ENCODE measurements around the gene AHI1. TPM values are rescaled to one million over a fixed set of nuclear protein-coding genes. Genes with fewer than 3 reads are reported as not detected.

AHI1 gene
- total and polyA plus RNA-seq, 2 of the 13 experiments (the other 11 are each of a cell fraction or from before 2014, with no cell fraction given): 7.2 to 18.6 TPM

DNA sequence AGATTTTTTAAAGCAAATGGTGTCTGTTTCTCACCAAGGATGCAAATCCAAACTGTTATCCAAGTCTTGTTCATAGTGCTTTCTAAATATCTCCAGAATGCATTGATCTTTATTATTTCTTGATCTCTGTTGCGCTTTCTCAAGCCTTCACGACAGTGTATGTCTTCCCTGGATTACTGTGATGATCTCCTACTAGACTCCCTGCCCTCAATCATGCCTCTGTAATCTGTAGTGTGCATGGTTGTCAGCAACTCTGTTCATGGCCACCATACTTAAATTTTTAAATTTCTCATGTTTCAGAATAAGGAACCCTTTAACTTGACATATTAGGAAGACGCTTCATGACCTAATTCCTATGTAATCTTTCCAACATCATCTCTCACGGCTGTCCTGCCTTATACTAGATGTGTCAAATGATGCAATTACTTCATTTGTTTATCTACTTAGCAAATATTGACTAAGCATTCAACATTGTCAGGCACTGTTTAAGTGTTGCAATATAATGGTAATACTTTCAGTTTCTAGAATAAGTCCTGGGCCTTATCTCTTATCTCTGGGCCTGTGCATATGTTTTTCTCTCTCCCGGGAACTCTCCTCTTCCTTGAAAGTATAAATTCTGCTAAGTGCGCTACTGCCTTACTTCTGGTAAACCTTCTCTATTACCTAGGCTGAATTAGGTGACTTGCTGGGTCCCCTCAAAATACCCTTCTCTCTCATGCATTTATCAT, 25.6 kb upstream of the AHI1 start (continued):
- TF ChIP-seq, protein P1, sequence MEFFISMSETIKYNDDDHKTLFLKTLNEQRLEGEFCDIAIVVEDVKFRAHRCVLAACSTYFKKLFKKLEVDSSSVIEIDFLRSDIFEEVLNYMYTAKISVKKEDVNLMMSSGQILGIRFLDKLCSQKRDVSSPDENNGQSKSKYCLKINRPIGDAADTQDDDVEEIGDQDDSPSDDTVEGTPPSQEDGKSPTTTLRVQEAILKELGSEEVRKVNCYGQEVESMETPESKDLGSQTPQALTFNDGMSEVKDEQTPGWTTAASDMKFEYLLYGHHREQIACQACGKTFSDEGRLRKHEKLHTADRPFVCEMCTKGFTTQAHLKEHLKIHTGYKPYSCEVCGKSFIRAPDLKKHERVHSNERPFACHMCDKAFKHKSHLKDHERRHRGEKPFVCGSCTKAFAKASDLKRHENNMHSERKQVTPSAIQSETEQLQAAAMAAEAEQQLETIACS (CRISPR knock-in tag; IDR thresholded peaks at IDR 0.05): no peak
- TF ChIP-seq NR2F6 (IDR thresholded peaks at IDR 0.05): no peak
- no peak for TF ChIP-seq NR2F6 (CRISPR knock-in tag; IDR thresholded peaks at IDR 0.05)
- TF ChIP-seq, protein P2, sequence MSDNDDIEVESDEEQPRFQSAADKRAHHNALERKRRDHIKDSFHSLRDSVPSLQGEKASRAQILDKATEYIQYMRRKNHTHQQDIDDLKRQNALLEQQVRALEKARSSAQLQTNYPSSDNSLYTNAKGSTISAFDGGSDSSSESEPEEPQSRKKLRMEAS (IDR thresholded peaks at IDR 0.05): no peak
- TF ChIP-seq CEBPG (CRISPR knock-in tag; IDR thresholded peaks at IDR 0.05): peak; percentile 82
- TF ChIP-seq ZSCAN5A (CRISPR knock-in tag; IDR thresholded peaks at IDR 0.05; ENCODE audit: borderline replicate concordance): no peak
- no peak for TF ChIP-seq ZSCAN29 (CRISPR knock-in tag; conservative IDR thresholded peaks at IDR 0.05)
- TF ChIP-seq, protein P3, sequence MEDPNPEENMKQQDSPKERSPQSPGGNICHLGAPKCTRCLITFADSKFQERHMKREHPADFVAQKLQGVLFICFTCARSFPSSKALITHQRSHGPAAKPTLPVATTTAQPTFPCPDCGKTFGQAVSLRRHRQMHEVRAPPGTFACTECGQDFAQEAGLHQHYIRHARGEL (CRISPR knock-in tag; IDR thresholded peaks at IDR 0.05): no peak
- TF ChIP-seq SAFB2 (CRISPR knock-in tag; IDR thresholded peaks at IDR 0.05; ENCODE audit: borderline replicate concordance, low read depth): no peak
- TF ChIP-seq ZNF788 (CRISPR knock-in tag; IDR thresholded peaks at IDR 0.05; ENCODE audit: borderline replicate concordance): no peak
- no peak for TF ChIP-seq ZNF572 (CRISPR knock-in tag; IDR thresholded peaks at IDR 0.05)
- TF ChIP-seq, protein P4, sequence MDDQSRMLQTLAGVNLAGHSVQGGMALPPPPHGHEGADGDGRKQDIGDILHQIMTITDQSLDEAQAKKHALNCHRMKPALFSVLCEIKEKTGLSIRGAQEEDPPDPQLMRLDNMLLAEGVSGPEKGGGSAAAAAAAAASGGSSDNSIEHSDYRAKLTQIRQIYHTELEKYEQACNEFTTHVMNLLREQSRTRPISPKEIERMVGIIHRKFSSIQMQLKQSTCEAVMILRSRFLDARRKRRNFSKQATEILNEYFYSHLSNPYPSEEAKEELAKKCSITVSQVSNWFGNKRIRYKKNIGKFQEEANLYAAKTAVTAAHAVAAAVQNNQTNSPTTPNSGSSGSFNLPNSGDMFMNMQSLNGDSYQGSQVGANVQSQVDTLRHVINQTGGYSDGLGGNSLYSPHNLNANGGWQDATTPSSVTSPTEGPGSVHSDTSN (CRISPR knock-in tag; IDR thresholded peaks at IDR 0.05; ENCODE audit: borderline replicate concordance): no peak
- TF ChIP-seq, protein P5, sequence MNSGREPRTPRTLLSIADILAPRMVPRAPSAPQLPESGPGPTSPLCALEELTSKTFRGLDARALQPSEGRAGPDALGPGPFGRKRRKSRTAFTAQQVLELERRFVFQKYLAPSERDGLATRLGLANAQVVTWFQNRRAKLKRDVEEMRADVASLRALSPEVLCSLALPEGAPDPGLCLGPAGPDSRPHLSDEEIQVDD (CRISPR knock-in tag; IDR thresholded peaks at IDR 0.05; ENCODE audit: borderline replicate concordance): no peak
- no peak for TF ChIP-seq SIN3B (IDR thresholded peaks at IDR 0.05; ENCODE audit: low read length)
- TF ChIP-seq KAT7 (CRISPR knock-in tag; IDR thresholded peaks at IDR 0.05; ENCODE audit: borderline replicate concordance): no peak
- TF ChIP-seq ZNF737 (CRISPR knock-in tag; IDR thresholded peaks at IDR 0.05; ENCODE audit: borderline replicate concordance): no peak
- TF ChIP-seq NCOA1 (CRISPR knock-in tag; IDR thresholded peaks at IDR 0.05): no peak
- TF ChIP-seq ZNF740 (CRISPR knock-in tag; IDR thresholded peaks at IDR 0.05): no peak
- no peak for TF ChIP-seq NFE2 (CRISPR knock-in tag; IDR thresholded peaks at IDR 0.05)
- TF ChIP-seq MBNL3 (CRISPR knock-in tag; conservative IDR thresholded peaks at IDR 0.05): no peak
- TF ChIP-seq ARHGAP35 (CRISPR knock-in tag; IDR thresholded peaks at IDR 0.05; ENCODE audit: borderline replicate concordance): no peak
- TF ChIP-seq MEIS2 (CRISPR knock-in tag; IDR thresholded peaks at IDR 0.05): no peak
- no peak for TF ChIP-seq DDIT3 (CRISPR knock-in tag; IDR thresholded peaks at IDR 0.05)
